Fibroblast of villous mesenchyme (primary cell): Measurements from ENCODE around the gene KRT31. TPM values are rescaled to one million over a fixed set of nuclear protein-coding genes. Genes with fewer than 3 reads are reported as not detected.

Experiments
- DNase-seq: peaks from one replicate; pipeline ENCODE4 v3.0.0-alpha.2; 2010; ENCODE audit warnings: low read depth
- H3K4me3 ChIP-seq: 2 replicates; pipeline ENCODE4 v1.5.1; 2011; ENCODE audit warnings: low read depth, mild to moderate bottlenecking, low read length
- total RNA-seq: library from RNA; depleted of rRNA; stranded (reverse); fragments of >200 nt; gene quantifications from 2 replicates; pipeline ENCODE4 v1.2.3, GENCODE V29; 2012
- TF ChIP-seq, protein P1 (sequence below): IDR thresholded peaks from 2 replicates; pipeline ENCODE4 v1.5.1; 2012; ENCODE audit warnings: low read depth, mild to moderate bottlenecking, low read length; ENCODE audit not compliant: insufficient read depth

KRT31 gene
- total RNA-seq, 1 donor = not detected

- TF ChIP-seq, protein P1, sequence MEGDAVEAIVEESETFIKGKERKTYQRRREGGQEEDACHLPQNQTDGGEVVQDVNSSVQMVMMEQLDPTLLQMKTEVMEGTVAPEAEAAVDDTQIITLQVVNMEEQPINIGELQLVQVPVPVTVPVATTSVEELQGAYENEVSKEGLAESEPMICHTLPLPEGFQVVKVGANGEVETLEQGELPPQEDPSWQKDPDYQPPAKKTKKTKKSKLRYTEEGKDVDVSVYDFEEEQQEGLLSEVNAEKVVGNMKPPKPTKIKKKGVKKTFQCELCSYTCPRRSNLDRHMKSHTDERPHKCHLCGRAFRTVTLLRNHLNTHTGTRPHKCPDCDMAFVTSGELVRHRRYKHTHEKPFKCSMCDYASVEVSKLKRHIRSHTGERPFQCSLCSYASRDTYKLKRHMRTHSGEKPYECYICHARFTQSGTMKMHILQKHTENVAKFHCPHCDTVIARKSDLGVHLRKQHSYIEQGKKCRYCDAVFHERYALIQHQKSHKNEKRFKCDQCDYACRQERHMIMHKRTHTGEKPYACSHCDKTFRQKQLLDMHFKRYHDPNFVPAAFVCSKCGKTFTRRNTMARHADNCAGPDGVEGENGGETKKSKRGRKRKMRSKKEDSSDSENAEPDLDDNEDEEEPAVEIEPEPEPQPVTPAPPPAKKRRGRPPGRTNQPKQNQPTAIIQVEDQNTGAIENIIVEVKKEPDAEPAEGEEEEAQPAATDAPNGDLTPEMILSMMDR = no peak
- no peak for DNase-seq
- no peak overlapping the region for H3K4me3 ChIP-seq
Measured at GRCh38 chr17:41413982-41414381, 16.6 kb upstream of the KRT31 start.

- no peak for DNase-seq
- TF ChIP-seq, protein P1 = no peak
Measured at GRCh38 chr17:41413353-41413957, 16.0 kb upstream of the KRT31 start.

GRCh38 chr17:41411072-41411840 lies 13.8 kb upstream of the KRT31 start:
- TF ChIP-seq, protein P1 = no peak
- DNase-seq = no peak
- no peak overlapping the region for H3K4me3 ChIP-seq

More at GRCh38 chr17:41413353-41413957, 16.0 kb upstream of the KRT31 start:
- no peak overlapping the region for H3K4me3 ChIP-seq

- DNase-seq = no peak
- H3K4me3 ChIP-seq = no peak overlapping the region
- TF ChIP-seq, protein P1 = no peak
Measured at GRCh38 chr17:41407226-41407625, 9.8 kb upstream of the KRT31 start.

DNA sequence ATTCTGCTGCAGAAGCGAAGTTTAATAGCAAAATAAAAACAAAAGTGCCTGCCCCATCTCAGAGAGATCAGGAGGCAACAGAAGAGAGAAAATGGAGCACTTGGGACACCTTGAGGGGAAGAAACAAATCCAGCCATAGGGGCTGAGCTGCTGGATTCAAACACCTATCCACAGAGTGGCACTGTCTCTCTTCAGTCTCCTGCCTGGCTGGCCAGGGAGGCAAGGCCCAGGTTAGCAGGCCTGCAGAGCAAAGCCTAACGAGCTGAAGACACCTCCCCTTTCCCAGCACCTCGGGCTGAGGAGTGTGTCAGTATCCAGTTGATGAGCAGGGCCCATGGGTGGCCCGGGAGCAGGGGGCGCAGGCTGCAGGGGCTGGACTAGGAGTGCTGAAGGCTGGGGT lies 8.8 kb upstream of the KRT31 start:
- no peak overlapping the region for H3K4me3 ChIP-seq
- no peak for DNase-seq
- TF ChIP-seq, protein P1 = no peak

DNA sequence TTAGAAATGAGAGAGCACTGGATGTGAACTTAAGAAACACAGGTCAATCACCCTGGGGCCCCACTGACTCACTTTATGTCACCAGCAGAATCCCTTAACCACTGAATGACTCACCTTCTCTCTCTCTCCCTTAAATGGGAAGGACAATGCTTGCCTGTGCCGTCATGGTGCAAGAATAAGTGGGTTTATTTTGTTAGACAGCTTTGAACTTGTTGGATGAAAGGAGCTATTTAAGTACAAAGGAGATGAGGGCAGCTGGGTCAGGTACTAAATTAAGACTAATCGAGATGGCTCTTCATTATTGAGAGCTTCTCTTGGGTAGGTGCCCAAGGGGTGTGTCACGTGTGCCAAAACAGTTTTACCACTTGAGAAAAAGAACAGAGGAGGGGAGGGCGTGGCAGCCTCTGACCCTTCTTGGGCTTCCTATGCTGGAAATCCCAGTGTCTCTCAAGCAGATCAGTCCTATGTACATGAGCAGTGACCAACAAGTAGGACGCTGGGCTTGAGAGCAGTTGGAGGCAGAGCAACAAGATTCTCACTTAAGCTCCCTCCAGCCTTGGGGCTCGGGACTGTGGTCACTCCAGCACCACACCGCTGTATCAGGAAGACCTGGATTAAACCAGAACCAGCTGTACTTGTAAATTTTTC lies 6.7 kb upstream of the KRT31 start:
- TF ChIP-seq, protein P1 = no peak
- H3K4me3 ChIP-seq = no peak overlapping the region
- DNase-seq = peak; percentile 86
